LoVo (cell line): ENCODE results near the gene SMAD5.
A peak's percentile ranks its signal among the peaks of the same experiment; 100 is the strongest.

ENCODE experiments used
- DNase-seq: peaks from one replicate; pipeline ENCODE4 v3.0.0-alpha.2; 2016; ENCODE audit warnings: low spot score

Gene SMAD5

GRCh38 chr5:136132557-136133221 is at the start of gene SMAD5:
SMAD5 (plus strand) TSS chr5:136132845; CDS start chr5:136153761, 20,916 bp downstream.
- DNase-seq, result peak; percentile 97

GRCh38 chr5:136084698-136085097 is 47.9 kb upstream of the SMAD5 start:
- no peak for DNase-seq

GRCh38 chr5:136086783-136087566 is 45.7 kb upstream of the SMAD5 start:
- DNase-seq, result no peak

GRCh38 chr5:136087961-136088871 is 44.4 kb upstream of the SMAD5 start:
- DNase-seq, result no peak

GRCh38 chr5:136089791-136090190 is 42.9 kb upstream of the SMAD5 start:
- peak; percentile 14 for DNase-seq

GRCh38 chr5:136090319-136090718 is 42.3 kb upstream of the SMAD5 start:
- no peak for DNase-seq

GRCh38 chr5:136094189-136094912 is 38.3 kb upstream of the SMAD5 start:
- peak; percentile 61 for DNase-seq

- DNase-seq, result no peak
Observed at GRCh38 chr5:136094913-136095641, 37.6 kb upstream of the SMAD5 start.

- DNase-seq, result no peak
Observed at GRCh38 chr5:136098176-136098575, 34.5 kb upstream of the SMAD5 start.

- no peak for DNase-seq
Observed at GRCh38 chr5:136099870-136100269, 32.8 kb upstream of the SMAD5 start.

- no peak for DNase-seq
Observed at GRCh38 chr5:136101884-136102283, 30.8 kb upstream of the SMAD5 start.

GRCh38 chr5:136103118-136103517 is 29.5 kb upstream of the SMAD5 start:
- no peak for DNase-seq

GRCh38 chr5:136104306-136104965 is 28.2 kb upstream of the SMAD5 start:
- DNase-seq, result no peak

GRCh38 chr5:136106351-136107031 is 26.2 kb upstream of the SMAD5 start:
- no peak for DNase-seq

GRCh38 chr5:136108180-136108611 is 24.4 kb upstream of the SMAD5 start:
- DNase-seq, result no peak

- DNase-seq, result no peak
Observed at GRCh38 chr5:136108766-136109165, 23.9 kb upstream of the SMAD5 start.

GRCh38 chr5:136109453-136110135 is 23.1 kb upstream of the SMAD5 start:
- no peak for DNase-seq

GRCh38 chr5:136113606-136114005 is 19.0 kb upstream of the SMAD5 start:
- DNase-seq, result no peak

- DNase-seq, result no peak
Observed at GRCh38 chr5:136114414-136115125, 18.1 kb upstream of the SMAD5 start.
